Renal cortex interstitium (tissue), 11 donors: ENCODE data around the gene TRMT10B. TPM values are rescaled to one million over a fixed set of nuclear protein-coding genes. Genes with fewer than 3 reads are reported as not detected.
"Not testable (repeated sequence)": the region's sequence is repeated elsewhere in the genome, so short reads cannot be mapped to it uniquely, and the experiment has no call there.

Experiments
- DNase-seq, 11 donors: peaks; one replicate each; pipeline ENCODE4 v3.0.0-alpha.2; 2013; ENCODE audit warnings: low read depth in 9 of 11, low spot score in 4 of 11; ENCODE audit errors: extremely low read depth in 1 of 11
- polyA plus RNA-seq, 3 donors: library from polyadenylated mRNA; unstranded; fragments of 120-200 nt; gene quantifications; one replicate each; pipeline ENCODE4 v1.2.1, GENCODE V29; 2013; ENCODE audit not compliant: insufficient read length in 3 of 3

TRMT10B gene
- polyA plus RNA-seq, 3 donors, result 12.8 to 23.9 (median 16.9) TPM

- DNase-seq, result no peak
Measured at GRCh38 chr9:37745970-37746369, 7.6 kb upstream of the TRMT10B start.

- DNase-seq, result no peak
Measured at GRCh38 chr9:37746448-37747270, 6.9 kb upstream of the TRMT10B start.

GRCh38 chr9:37747271-37747753 lies 6.3 kb upstream of the TRMT10B start:
- peak; percentile 13 to 46 (median 28) for DNase-seq

- DNase-seq, result no peak
Measured at GRCh38 chr9:37749129-37749528, 4.5 kb upstream of the TRMT10B start.

- no peak for DNase-seq
Measured at GRCh38 chr9:37751186-37751585, 2.4 kb upstream of the TRMT10B start.

- not testable (repeated sequence) for DNase-seq
Measured at GRCh38 chr9:37751704-37752103, 1.9 kb upstream of the TRMT10B start.

- not testable (repeated sequence) for DNase-seq
Measured at GRCh38 chr9:37752112-37752511, 1.5 kb upstream of the TRMT10B start.

GRCh38 chr9:37752642-37753488 lies 740 bp upstream of the TRMT10B start:
- DNase-seq, result no peak

GRCh38 chr9:37758747-37759146 lies 5.1 kb downstream of the TRMT10B start:
- no peak for DNase-seq

GRCh38 chr9:37760416-37761161 lies 7.0 kb downstream of the TRMT10B start:
- DNase-seq, result no peak

- DNase-seq, result no peak
Measured at GRCh38 chr9:37761511-37761910, 7.9 kb downstream of the TRMT10B start.

GRCh38 chr9:37765263-37765662 lies 11.7 kb downstream of the TRMT10B start:
- DNase-seq, result not testable (repeated sequence)

GRCh38 chr9:37769306-37769705 lies 15.7 kb downstream of the TRMT10B start:
- no peak for DNase-seq

- no peak for DNase-seq
Measured at GRCh38 chr9:37769995-37770394, 16.4 kb downstream of the TRMT10B start.

- no peak for DNase-seq
Measured at GRCh38 chr9:37775216-37775919, 21.8 kb downstream of the TRMT10B start.

- no peak for DNase-seq
Measured at GRCh38 chr9:37776328-37776727, 22.7 kb downstream of the TRMT10B start.

- no peak for DNase-seq
Measured at GRCh38 chr9:37778534-37778933, 24.9 kb downstream of the TRMT10B start.

GRCh38 chr9:37784291-37784615 lies 30.6 kb downstream of the TRMT10B start:
- DNase-seq, result no peak
